Right atrium auricular region (tissue), 2 donors: ENCODE measurements around the gene INHBA. TPM values are rescaled to one million over a fixed set of nuclear protein-coding genes. Genes with fewer than 3 reads are reported as not detected.

ENCODE experiments used
- DNase-seq: peaks from one replicate; pipeline ENCODE4 v3.0.0-alpha.2; 2019; ENCODE audit warnings: low spot score
- H3K27ac ChIP-seq, 2 donors: fragments of 200-600 bp; sonication (generic); 1 replicate in 1 of 2; 2 replicates in 1 of 2; pipeline ENCODE4 v1.5.1; 2016 to 2019
- H3K27me3 ChIP-seq, 2 donors: fragments of 200-600 bp; sonication (generic); one replicate each; pipeline versions ENCODE4 v1.5.1 to v1.6.0; 2017 to 2019
- H3K36me3 ChIP-seq: fragments of 200-600 bp; sonication (generic); one replicate; pipeline ENCODE4 v1.5.1; 2016
- H3K4me1 ChIP-seq, 2 donors: fragments of 200-600 bp; sonication (generic); one replicate each; pipeline versions ENCODE4 v1.5.1 to v1.6.0; 2017 to 2019
- H3K4me3 ChIP-seq, 2 donors: fragments of 200-600 bp; sonication (generic); 1 replicate in 1 of 2; 2 replicates in 1 of 2; pipeline ENCODE4 v1.5.1; 2017 to 2019; ENCODE audit warnings: mild to moderate bottlenecking in 1 of 2, moderate library complexity in 1 of 2
- H3K9me3 ChIP-seq, 2 donors: fragments of 200-600 bp; sonication (generic); one replicate each; pipeline ENCODE4 v1.5.1; 2019
- CTCF ChIP-seq, 2 donors: fragments of 200-600 bp; sonication (generic); IDR thresholded peaks; one replicate each; pipeline ENCODE4 v1.5.1; 2019; ENCODE audit warnings: antibody characterized with exemption in 2 of 2
- total RNA-seq, 2 donors: library from RNA; depleted of rRNA; stranded (reverse); fragments of >200 nt; gene quantifications; one replicate each; pipeline ENCODE4 v1.1.0, GENCODE V29; 2016

Gene INHBA
- total RNA-seq, 2 donors from 2014 or later: 4.0 to 22.2 TPM

- no peak for TF ChIP-seq CTCF (IDR thresholded peaks at IDR 0.05)
- no peak for DNase-seq
- Histone ChIP-seq H3K4me3 (no peak overlapping the region), H3K4me1 (no peaks in the 10 kb centered on the region), H3K36me3 (no peaks in the 10 kb centered on the region), H3K27ac (no peak overlapping the region), H3K9me3 (peaks cover 0 to 4% of the 10 kb centered on the region in 2 donors), H3K27me3 (no peaks in the 10 kb centered on the region)
Measured at GRCh38 chr7:41725013-41725412, 22.1 kb upstream of the INHBA start.

- no peak overlapping the region for H3K4me3 ChIP-seq
- H3K9me3 ChIP-seq: no peaks in the 10 kb centered on the region
- TF ChIP-seq CTCF (IDR thresholded peaks at IDR 0.05): no peak
- H3K27me3 ChIP-seq: no peaks in the 10 kb centered on the region
- DNase-seq: no peak
- no peaks in the 10 kb centered on the region for H3K4me1 ChIP-seq
- no peak overlapping the region for H3K27ac ChIP-seq
- no peaks in the 10 kb centered on the region for H3K36me3 ChIP-seq
Measured at GRCh38 chr7:41720886-41721285, 18.0 kb upstream of the INHBA start.

- Histone ChIP-seq H3K36me3 (no peaks in the 10 kb centered on the region), H3K9me3 (no peaks in the 10 kb centered on the region), H3K27ac (no peak overlapping the region), H3K4me3 (no peak overlapping the region), H3K27me3 (no peaks in the 10 kb centered on the region), H3K4me1 (no peaks in the 10 kb centered on the region)
- TF ChIP-seq CTCF (IDR thresholded peaks at IDR 0.05): no peak
- DNase-seq: no peak
Measured at GRCh38 chr7:41720046-41720445, 17.2 kb upstream of the INHBA start.

- H3K4me3 ChIP-seq: no peak overlapping the region
- H3K27me3 ChIP-seq: no peaks in the 10 kb centered on the region
- H3K36me3 ChIP-seq: no peaks in the 10 kb centered on the region
- H3K9me3 ChIP-seq: no peaks in the 10 kb centered on the region
- no peak overlapping the region for H3K27ac ChIP-seq
- no peaks in the 10 kb centered on the region for H3K4me1 ChIP-seq
- no peak for DNase-seq
- no peak for TF ChIP-seq CTCF (IDR thresholded peaks at IDR 0.05)
Measured at GRCh38 chr7:41716691-41717090, 13.8 kb upstream of the INHBA start.

GRCh38 chr7:41715000-41715399 lies 12.1 kb upstream of the INHBA start:
- H3K27me3 ChIP-seq: no peaks in the 10 kb centered on the region
- H3K9me3 ChIP-seq: no peaks in the 10 kb centered on the region
- no peak for TF ChIP-seq CTCF (IDR thresholded peaks at IDR 0.05)
- no peak overlapping the region for H3K27ac ChIP-seq
- H3K4me3 ChIP-seq: no peak overlapping the region
- no peaks in the 10 kb centered on the region for H3K36me3 ChIP-seq
- DNase-seq: no peak
- H3K4me1 ChIP-seq: no peaks in the 10 kb centered on the region

- peak in 1 of 2 donors; percentile 39 for TF ChIP-seq CTCF (IDR thresholded peaks at IDR 0.05)
- DNase-seq: no peak
- Histone ChIP-seq H3K36me3 (no peaks in the 10 kb centered on the region), H3K27ac (no peak overlapping the region), H3K27me3 (no peaks in the 10 kb centered on the region), H3K4me1 (no peaks in the 10 kb centered on the region), H3K9me3 (no peaks in the 10 kb centered on the region), H3K4me3 (no peak overlapping the region)
Measured at GRCh38 chr7:41711283-41712064, 8.6 kb upstream of the INHBA start.
